Stomach (tissue), 4 donors: ENCODE measurements around the gene PLD4.

Source experiments
- POLR2AphosphoS5 ChIP-seq, 3 donors: sonication (generic); formaldehyde crosslinking; IDR thresholded peaks; one replicate each; pipeline ENCODE4 v1.6.1; 2016; ENCODE audit warnings: antibody characterized with exemption in 3 of 3
- TF ChIP-seq, protein P1 (sequence below), 7 experiments: fragments of 450-650 bp in 4 of 7; fragments of 200-600 bp in 3 of 7; sonication (generic) in 3 of 7; IDR thresholded peaks; one replicate each; pipeline ENCODE4 v1.5.1; 2016 to 2019; ENCODE audit warnings: antibody characterized with exemption in 7 of 7, control low read depth in 2 of 7, mild to moderate bottlenecking in 1 of 7

DNA sequence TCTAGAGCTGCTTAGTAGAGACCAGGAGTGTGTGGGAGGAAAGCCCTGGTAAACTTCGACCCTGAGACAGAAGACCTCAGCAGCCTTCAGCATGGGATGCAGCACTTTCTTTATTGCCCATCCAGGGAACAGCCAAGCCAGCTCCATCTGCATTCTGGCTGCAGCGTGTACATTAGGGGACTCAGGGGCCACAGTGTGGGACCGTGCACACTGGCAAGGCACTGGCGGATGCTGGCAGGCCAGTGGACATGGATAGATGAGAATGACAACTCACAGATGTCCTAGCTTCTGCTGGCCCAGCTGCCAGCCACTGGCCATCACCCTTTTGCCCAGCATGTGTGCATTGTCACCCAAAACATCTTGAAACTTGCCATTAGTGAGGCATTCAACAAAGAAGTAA, 12.5 kb downstream of the PLD4 start:
- TF ChIP-seq, protein P1, sequence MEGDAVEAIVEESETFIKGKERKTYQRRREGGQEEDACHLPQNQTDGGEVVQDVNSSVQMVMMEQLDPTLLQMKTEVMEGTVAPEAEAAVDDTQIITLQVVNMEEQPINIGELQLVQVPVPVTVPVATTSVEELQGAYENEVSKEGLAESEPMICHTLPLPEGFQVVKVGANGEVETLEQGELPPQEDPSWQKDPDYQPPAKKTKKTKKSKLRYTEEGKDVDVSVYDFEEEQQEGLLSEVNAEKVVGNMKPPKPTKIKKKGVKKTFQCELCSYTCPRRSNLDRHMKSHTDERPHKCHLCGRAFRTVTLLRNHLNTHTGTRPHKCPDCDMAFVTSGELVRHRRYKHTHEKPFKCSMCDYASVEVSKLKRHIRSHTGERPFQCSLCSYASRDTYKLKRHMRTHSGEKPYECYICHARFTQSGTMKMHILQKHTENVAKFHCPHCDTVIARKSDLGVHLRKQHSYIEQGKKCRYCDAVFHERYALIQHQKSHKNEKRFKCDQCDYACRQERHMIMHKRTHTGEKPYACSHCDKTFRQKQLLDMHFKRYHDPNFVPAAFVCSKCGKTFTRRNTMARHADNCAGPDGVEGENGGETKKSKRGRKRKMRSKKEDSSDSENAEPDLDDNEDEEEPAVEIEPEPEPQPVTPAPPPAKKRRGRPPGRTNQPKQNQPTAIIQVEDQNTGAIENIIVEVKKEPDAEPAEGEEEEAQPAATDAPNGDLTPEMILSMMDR (IDR thresholded peaks at IDR 0.05): no peak
- no peak for TF ChIP-seq POLR2AphosphoS5 (IDR thresholded peaks at IDR 0.05)
